NB4 (cell line): ENCODE measurements around the gene PRSS35.

Source experiments
- DNase-seq: peaks from one replicate; pipeline ENCODE4 v3.0.0; 2010; ENCODE audit warnings: low read depth
- H3K4me3 ChIP-seq: one replicate; pipeline ENCODE4 v1.5.1; 2011; ENCODE audit warnings: mild to moderate bottlenecking, low read depth, low read length, moderate library complexity
- CTCF ChIP-seq: IDR thresholded peaks from one replicate; pipeline ENCODE4 v1.5.1; 2012; ENCODE audit warnings: low read depth, low read length
- MAX ChIP-seq: IDR thresholded peaks from 2 replicates; pipeline ENCODE4 v1.6.1; 2011; ENCODE audit warnings: low read depth, low read length
- MYC ChIP-seq: IDR thresholded peaks from 2 replicates; pipeline ENCODE4 v1.6.1; 2011; ENCODE audit warnings: low read depth, low read length
- POLR2A ChIP-seq: IDR thresholded peaks from 2 replicates; pipeline ENCODE4 v1.6.1; 2011; ENCODE audit warnings: mild to moderate bottlenecking; ENCODE audit not compliant: insufficient read length; ENCODE audit errors: extremely low read depth

Gene PRSS35

GRCh38 chr6:83510791-83511190 lies 1.5 kb upstream of the PRSS35 start:
- no peak for TF ChIP-seq MAX
- no peak for TF ChIP-seq MYC
- TF ChIP-seq CTCF: no peak
- no peak for TF ChIP-seq POLR2A
- no peak overlapping the region for H3K4me3 ChIP-seq
- no peak for DNase-seq

GRCh38 chr6:83511266-83511665 lies 1.1 kb upstream of the PRSS35 start:
- DNase-seq: no peak
- TF ChIP-seq MAX (no peak), CTCF (no peak), MYC (no peak), POLR2A (no peak)
- no peak overlapping the region for H3K4me3 ChIP-seq

GRCh38 chr6:83514466-83514865 lies 2.1 kb downstream of the PRSS35 start:
- TF ChIP-seq POLR2A (no peak), CTCF (no peak), MAX (no peak), MYC (no peak)

GRCh38 chr6:83514866-83515466 lies 2.6 kb downstream of the PRSS35 start:
- TF ChIP-seq CTCF: peak; percentile 84
- TF ChIP-seq MYC: no peak
- H3K4me3 ChIP-seq: no peak overlapping the region
- peak; percentile 75 for DNase-seq

More at GRCh38 chr6:83514466-83514865, 2.1 kb downstream of the PRSS35 start:
- no peak overlapping the region for H3K4me3 ChIP-seq
- DNase-seq: no peak

GRCh38 chr6:83517500-83517899 lies 5.2 kb downstream of the PRSS35 start:
- DNase-seq: no peak
- TF ChIP-seq MYC (no peak), POLR2A (no peak), CTCF (no peak), MAX (no peak)
- H3K4me3 ChIP-seq: no peak overlapping the region

- peak; percentile 26 for DNase-seq
- no peak overlapping the region for H3K4me3 ChIP-seq
- no peak for TF ChIP-seq MAX
- TF ChIP-seq POLR2A: no peak
- TF ChIP-seq CTCF: peak; percentile 37
- TF ChIP-seq MYC: no peak
Observed at GRCh38 chr6:83518816-83519480, 6.6 kb downstream of the PRSS35 start.
